ENCODE data around the gene PODXL2. TPM values are rescaled to one million over a fixed set of nuclear protein-coding genes. Genes with fewer than 3 reads are reported as not detected.
A peak's percentile ranks its signal among the peaks of the same experiment; 100 is the strongest.

PODXL2 gene
- total RNA-seq, 1 donor = 0.86 TPM

DNA sequence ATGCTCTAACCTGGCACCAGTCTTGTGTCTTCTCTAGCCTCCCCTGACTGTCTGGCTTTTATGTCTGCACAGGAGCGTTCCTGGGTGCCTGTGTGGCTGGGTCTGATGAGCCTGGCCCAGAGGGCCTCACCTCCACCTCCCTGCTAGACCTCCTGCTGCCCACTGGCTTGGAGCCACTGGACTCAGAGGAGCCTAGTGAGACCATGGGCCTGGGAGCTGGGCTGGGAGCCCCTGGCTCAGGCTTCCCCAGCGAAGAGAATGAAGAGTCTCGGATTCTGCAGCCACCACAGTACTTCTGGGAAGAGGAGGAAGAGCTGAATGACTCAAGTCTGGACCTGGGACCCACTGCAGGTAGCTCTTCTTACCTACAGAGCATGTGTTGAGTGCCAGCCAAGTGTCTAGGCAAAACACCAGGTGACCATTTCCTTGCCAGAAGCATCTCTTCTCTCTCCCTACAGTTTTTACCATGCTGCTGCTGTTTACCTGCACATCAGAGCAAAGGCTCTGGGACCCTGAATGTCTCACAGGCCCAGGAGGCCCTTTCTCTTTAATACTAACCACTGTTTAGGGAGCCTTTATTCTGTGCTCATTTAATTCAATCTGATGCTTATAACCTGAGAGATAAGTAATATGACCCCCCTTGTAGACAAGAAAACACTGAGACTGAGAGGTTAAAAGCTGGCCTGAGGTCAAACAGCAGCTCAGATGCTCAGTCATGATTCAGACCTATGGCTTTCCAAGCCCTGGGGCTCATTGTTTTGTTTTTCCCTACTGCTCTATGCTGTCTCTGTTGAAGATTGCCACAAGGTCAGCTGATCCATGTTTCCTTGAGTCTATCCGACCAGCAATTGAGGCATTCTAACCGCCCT is 10.4 kb downstream of the PODXL2 start:
- no peak overlapping the region for H3K4me3 ChIP-seq (ENCODE audit: low read depth, low read length)
- DNase-seq (ENCODE audit: low read depth) = peak; percentile 54
- no peak for TF ChIP-seq CTCF (IDR thresholded peaks at IDR 0.05; ENCODE audit: insufficient read depth, low read depth, low read length)

DNA sequence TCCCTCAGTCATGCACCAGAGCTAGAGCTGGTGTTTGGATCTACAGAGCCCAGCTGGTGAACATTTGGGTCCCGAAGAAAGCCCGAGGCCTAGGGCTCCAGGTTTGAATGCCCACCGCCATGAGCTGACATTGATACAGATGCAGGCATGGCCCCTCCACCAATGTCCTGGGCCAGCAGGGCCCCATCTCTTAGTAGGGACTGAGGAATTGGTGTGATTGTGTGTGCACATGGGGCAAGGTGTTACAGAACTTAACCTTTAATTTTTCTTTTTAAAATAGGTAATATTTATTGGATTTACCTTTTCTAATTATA is 11.0 kb downstream of the PODXL2 start:
- DNase-seq (ENCODE audit: low read depth) = no peak
- H3K4me3 ChIP-seq (ENCODE audit: low read depth, low read length) = no peak overlapping the region
- no peak for TF ChIP-seq CTCF (IDR thresholded peaks at IDR 0.05; ENCODE audit: insufficient read depth, low read depth, low read length)

DNA sequence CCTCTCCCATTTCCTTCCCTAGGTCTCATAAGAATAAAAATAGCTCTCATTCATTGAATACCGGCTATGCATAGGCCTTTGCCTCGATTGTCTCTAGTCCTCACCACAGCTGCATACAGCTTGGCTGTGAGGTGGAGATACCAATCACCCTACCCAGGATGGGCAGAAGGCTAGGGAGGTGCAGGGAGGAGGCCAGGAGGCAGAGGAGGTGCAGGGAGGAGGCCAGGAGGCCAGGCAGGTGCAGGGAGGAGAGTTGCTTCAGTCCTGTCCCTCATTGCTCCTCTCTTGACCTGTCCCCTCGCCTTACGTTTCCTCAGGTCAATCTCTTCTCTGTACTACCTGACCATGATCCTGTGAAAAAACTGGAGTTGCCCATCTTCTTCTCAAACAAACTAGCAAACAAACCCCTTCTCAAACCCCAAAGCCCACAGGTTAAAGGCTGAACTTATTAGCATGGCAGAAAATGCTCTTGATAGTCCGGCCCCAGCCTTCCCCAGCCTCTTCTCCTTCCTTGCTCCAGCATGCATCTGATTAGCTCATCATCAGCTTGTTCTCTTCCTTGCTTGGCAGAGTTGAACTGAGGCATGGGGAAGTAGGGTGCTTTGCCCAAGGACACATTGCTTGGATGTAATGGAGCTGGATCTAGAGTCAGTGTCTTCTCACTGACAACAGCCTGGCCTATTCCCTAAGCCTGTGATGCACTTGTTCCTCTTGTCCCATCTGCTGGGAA is 15.8 kb downstream of the PODXL2 start:
- TF ChIP-seq CTCF (IDR thresholded peaks at IDR 0.05; ENCODE audit: insufficient read depth, low read depth, low read length) = no peak
- H3K4me3 ChIP-seq (ENCODE audit: low read depth, low read length) = no peak overlapping the region
- DNase-seq (ENCODE audit: low read depth) = no peak

- DNase-seq (ENCODE audit: low read depth) = no peak
- no peak for TF ChIP-seq CTCF (IDR thresholded peaks at IDR 0.05; ENCODE audit: insufficient read depth, low read depth, low read length)
- H3K4me3 ChIP-seq (ENCODE audit: low read depth, low read length) = no peak overlapping the region
Measured at GRCh38 chr3:127645371-127646015, 16.5 kb downstream of the PODXL2 start.

DNA sequence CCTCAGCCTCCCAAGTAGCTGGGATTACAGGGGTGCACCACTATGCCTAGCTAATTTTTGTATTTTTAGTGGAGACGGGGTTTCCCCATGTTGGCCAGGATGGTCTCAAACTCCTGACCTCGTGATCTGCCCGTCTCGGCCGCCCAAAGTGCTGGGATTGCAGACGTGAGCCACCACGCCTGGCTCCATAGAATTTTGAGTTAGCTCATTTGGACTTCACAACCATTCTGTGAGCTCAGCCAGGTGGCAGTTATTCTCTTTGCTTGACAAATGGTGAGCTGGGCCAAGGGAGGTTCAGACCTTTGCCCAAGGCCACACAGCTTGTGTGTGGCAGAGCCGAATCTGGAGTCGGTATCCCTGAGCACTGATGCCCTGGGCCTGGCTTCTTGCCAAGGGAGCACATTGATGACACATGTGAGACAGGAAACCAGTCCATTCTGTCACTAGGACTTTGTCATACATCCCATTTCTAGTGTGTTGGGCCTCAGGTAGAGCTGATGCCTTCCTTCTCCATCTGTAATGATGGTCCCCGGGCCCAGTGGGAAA is 17.6 kb downstream of the PODXL2 start:
- H3K4me3 ChIP-seq (ENCODE audit: low read depth, low read length) = no peak overlapping the region
- no peak for TF ChIP-seq CTCF (IDR thresholded peaks at IDR 0.05; ENCODE audit: insufficient read depth, low read depth, low read length)
- no peak for DNase-seq (ENCODE audit: low read depth)

DNA sequence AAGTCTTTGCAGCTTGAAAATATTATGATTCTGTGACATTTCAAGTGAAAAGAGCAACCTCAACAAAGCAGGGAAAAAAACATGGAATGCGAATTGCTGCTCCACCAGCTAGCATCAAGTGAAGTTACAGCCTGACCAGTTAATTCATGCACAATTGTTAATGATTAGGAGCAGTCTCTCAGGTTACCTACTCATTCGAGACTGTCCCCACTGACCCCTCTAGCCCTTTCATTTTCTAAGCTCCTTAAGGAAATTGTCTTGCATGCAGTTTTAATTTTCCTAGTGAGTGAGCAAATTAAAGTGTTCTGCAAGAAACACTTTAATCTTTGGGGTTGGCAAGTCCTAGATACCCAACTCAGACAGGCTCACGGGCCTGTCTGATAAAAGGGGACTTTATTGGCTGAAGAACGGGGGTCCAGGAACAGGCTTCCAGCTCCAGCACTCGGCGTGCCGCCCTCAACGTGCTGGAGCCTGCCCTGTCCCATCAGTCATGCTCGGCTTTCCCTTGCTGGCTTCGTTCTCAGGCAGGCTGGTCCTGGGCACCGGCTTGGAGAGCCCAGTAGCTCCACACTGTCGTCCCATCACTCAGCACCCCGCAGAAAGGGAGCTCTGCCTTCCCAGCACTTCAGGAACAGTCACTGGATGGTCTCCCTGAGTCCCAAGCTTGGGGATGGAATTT is 18.3 kb downstream of the PODXL2 start:
- DNase-seq (ENCODE audit: low read depth) = no peak
- no peak overlapping the region for H3K4me3 ChIP-seq (ENCODE audit: low read depth, low read length)
- no peak for TF ChIP-seq CTCF (IDR thresholded peaks at IDR 0.05; ENCODE audit: insufficient read depth, low read depth, low read length)

Data from fibroblast of villous mesenchyme (primary cell).